ENCODE results near the gene ETV6.
"Not testable (repeated sequence)": the region's sequence is repeated elsewhere in the genome, so short reads cannot be mapped to it uniquely, and the experiment has no call there.

ETV6 gene
- total RNA-seq, result 49.7 to 151 (median 83.7) reads per million in 17 experiments

GRCh38 chr12:11649413-11650285, at the start of gene ETV6:
TSS of gene ETV6 (plus strand) at chr12:11649674. CDS start at chr12:11650128, 454 bp downstream.
- DNase-seq, result peak; percentile 85 to 95 (median 90)

GRCh38 chr12:11600199-11600598, 49.3 kb upstream of the ETV6 start:
- DNase-seq, result no peak

GRCh38 chr12:11601647-11602046, 47.8 kb upstream of the ETV6 start:
- no peak for DNase-seq

- no peak for DNase-seq
Observed at GRCh38 chr12:11607313-11608081, 42.0 kb upstream of the ETV6 start.

- no peak for DNase-seq
Observed at GRCh38 chr12:11609045-11609444, 40.4 kb upstream of the ETV6 start.

GRCh38 chr12:11615481-11615880, 34.0 kb upstream of the ETV6 start:
- peak in 1 of 4 experiments; percentile 27 for DNase-seq

GRCh38 chr12:11618046-11618445, 31.4 kb upstream of the ETV6 start:
- peak in 2 of 4 experiments; percentile 47 to 59 for DNase-seq

- DNase-seq, result peak in 2 of 4 experiments; percentile 23 to 31
Observed at GRCh38 chr12:11621797-11622423, 27.6 kb upstream of the ETV6 start.

- peak in 3 of 4 experiments; percentile 16 to 43 (median 17) for DNase-seq
Observed at GRCh38 chr12:11622876-11623281, 26.6 kb upstream of the ETV6 start.

GRCh38 chr12:11623382-11623781, 26.1 kb upstream of the ETV6 start:
- peak in 3 of 4 experiments; percentile 17 to 51 (median 50) for DNase-seq

- peak in 2 of 4 experiments; percentile 32 to 42 for DNase-seq
Observed at GRCh38 chr12:11624116-11624515, 25.4 kb upstream of the ETV6 start.

GRCh38 chr12:11627709-11628108, 21.8 kb upstream of the ETV6 start:
- DNase-seq, result not testable (repeated sequence)

GRCh38 chr12:11628353-11628752, 21.1 kb upstream of the ETV6 start:
- no peak for DNase-seq

- DNase-seq, result peak in 1 of 4 experiments; percentile 28
Observed at GRCh38 chr12:11630046-11630706, 19.3 kb upstream of the ETV6 start.

- DNase-seq, result no peak
Observed at GRCh38 chr12:11631288-11631687, 18.2 kb upstream of the ETV6 start.

- DNase-seq, result not testable (repeated sequence)
Observed at GRCh38 chr12:11631881-11632280, 17.6 kb upstream of the ETV6 start.

GRCh38 chr12:11633968-11634367, 15.5 kb upstream of the ETV6 start:
- no peak for DNase-seq

- no peak for DNase-seq
Observed at GRCh38 chr12:11635341-11635740, 14.1 kb upstream of the ETV6 start.

GRCh38 chr12:11638315-11638916, 11.1 kb upstream of the ETV6 start:
- no peak for DNase-seq

GRCh38 chr12:11639454-11639853, 10.0 kb upstream of the ETV6 start:
- no peak for DNase-seq

GRCh38 chr12:11641522-11641921, 8.0 kb upstream of the ETV6 start:
- DNase-seq, result no peak

GRCh38 chr12:11642785-11643184, 6.7 kb upstream of the ETV6 start:
- no peak for DNase-seq

Measured in suppressor macrophage (primary cell).